Activated CD4-positive, alpha-beta T cell treated with anti-CD3 and anti-CD28 coated beads, Interleukin-2, Interleukin-4, amounts not matched to agents 100 ng/mL and 50 ng/mL, durations not matched to agents 16 hours and 8 hours (primary cell): ENCODE measurements around the gene OSBPL5.
"Not testable (repeated sequence)": the region's sequence is repeated elsewhere in the genome, so short reads cannot be mapped to it uniquely, and the experiment has no call there.

Experiments used
- DNase-seq: peaks from one replicate; pipeline ENCODE4 v3.0.0-alpha.2; 2020; ENCODE audit warnings: low spot score

The OSBPL5 gene

GRCh38 chr11:3180869-3181268 lies 15.8 kb upstream of the OSBPL5 start:
- DNase-seq = no peak

- DNase-seq = no peak
These were observed 13.2 kb upstream of the OSBPL5 start for GRCh38 chr11:3178349-3178748.

DNA sequence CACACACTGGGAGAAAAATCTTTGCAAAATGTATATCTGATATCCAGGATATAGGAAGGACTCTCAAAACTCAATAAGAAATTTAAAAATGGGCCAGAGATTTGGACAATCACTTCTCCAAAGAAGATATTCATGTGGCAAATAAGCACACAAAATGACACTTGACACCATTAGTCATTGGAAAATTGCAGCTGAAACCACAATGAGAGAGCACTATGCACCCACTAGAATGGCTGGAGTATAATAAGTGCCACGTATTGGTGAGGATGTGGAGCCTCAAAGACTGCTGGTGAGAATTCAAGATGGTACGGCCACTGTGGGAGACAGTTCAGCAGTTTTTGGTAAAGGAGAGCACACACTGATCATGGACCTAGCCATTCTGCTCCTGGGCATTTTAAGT lies 12.8 kb upstream of the OSBPL5 start:
- no peak for DNase-seq

DNA sequence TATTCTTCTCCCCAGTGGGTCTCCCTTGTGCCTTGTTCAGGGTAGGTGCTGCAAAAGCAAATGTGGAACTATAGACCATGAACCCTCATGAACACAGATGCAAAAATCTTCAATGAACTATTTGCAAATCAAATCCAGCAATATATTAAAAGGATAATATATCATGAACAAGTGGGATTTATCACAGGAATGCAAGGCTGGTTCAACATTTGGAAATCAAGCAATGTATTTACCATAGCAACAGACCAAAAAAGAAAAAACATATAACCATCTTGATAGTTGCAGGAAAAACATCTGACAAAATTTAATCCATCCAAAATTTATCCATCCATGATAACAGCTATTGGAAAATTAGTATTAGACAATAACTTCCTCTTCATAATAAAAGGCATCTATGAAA lies 11.4 kb upstream of the OSBPL5 start:
- DNase-seq = no peak

GRCh38 chr11:3175194-3175593 lies 10.1 kb upstream of the OSBPL5 start:
- DNase-seq = no peak

- DNase-seq = no peak
These were observed 9.3 kb upstream of the OSBPL5 start for GRCh38 chr11:3174387-3174786.

DNA sequence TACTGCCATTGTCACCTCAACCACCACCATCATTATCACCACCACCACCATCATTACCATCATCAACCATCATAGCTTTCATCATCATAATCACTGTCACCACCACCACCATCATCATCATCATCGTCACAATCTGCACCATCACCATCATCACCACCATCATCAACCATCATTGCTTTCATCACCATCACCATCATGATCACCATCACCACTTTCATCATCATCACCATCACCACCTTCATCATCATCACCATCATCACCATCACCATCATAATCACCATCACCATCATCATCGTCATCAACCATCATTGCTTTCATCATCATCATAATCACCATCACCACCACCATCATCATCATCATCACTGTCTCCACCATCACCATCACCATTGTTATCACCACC lies 8.7 kb upstream of the OSBPL5 start:
- DNase-seq = no peak

DNA sequence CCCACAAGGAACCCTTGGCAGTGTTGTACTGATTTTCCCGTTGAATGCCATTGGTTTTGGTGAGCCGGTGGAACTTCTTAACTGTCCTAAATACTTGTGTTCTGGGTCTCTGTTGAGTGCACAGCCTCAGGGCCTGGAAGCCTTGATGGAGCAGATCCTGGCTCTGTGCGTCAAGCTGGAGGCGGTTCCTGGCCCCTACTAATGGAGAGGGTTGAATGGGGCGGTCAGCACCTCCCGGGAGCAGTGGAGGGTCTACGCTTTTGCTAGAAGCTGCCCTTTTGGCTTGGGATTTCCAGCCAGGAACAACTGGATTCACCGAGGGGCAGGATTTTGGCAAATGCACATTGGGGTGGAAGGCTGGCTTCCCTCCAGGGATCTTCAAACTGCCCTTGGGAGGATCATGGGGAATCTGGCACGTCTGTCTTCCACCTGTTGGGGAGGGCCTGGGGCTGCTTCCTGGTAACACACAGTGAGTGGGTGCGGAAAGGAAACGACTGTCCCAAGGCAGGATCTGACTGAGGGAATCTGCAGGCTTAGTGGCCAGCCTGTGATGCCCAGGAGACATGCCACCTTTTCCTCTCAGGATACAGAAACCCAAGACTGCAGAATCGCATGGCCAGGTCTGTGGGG lies 6.9 kb upstream of the OSBPL5 start:
- no peak for DNase-seq

DNA sequence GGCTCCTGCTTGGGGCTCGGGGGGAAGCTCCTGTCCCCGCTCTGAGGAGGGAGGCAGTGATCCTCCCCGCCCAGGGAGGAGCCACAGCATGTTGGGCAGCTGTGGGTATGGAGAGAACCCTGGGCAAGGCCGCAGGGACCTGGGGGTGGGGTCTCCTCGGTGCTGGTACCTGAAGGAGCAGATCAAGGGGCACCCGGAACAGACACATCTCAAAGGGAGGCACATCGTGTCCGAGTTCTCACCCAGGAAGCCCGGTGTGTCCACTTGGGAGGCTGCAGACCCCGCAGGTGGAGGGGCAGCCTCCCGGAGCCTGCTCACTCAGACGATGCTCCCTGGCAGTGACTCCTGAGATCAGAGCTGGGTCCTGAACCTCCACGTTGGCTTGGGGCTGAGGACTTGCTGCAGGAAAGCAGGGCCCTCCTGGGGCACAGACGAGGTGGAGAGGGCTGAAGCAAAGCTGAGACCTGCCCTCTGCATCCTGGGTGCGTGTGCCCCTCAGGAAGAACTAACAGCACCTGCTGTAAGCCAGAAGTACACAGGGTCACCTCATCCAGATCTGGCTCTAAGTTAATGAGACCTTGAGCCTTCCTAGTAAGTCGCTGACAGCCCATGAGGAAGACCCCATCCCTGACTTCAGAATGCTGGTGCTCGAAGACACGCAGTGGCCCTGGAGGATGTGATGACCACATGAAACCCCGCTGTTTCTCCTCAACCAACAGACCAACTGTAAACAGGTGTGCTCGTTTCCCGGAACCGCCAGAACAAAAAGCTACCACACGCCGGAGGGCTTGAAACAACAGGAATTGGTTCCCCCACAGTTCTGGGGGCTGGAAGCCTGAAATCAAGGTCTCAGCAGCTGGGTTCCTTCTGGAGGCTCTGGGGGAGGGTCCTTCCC lies 5.9 kb upstream of the OSBPL5 start:
- no peak for DNase-seq

GRCh38 chr11:3170044-3170755 lies 5.1 kb upstream of the OSBPL5 start:
- DNase-seq = no peak

DNA sequence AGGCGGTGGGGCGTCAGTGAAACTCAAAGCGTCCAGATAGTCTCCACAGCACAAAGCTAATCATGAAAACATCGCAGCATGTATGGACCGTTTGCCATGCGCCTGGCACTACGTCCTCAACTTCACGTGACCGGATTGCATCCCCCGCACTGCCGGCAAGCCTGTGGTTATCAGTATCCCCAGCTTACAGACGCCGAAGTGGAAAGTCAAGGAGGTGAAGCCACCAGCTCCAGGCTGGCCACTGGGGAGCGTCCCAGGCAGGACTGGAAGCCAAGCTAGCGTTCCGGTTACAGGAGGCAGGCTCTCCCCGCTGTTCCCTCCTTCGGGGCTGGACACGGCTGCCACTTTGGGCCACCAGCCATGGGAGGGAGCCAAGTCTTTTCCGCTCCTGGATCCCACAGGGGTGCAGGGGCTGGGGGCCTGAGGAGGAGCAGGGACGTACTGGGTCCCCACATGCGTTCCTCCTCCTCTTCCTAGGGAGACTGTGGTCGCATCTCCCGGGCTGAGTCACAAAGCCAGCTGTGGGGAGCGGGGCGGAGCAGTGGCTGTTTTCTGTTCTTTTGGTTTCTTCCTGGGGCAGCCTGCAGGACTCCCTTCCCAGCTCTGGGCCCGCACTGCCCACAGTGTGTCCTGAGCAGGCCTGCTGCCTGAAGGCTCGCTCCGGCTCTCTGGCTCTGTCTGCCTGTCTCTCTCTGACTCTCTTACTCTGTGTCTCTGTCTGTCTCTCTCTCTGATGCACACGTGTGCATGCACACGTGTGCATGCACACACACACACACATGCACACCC lies 4.3 kb upstream of the OSBPL5 start:
- DNase-seq = no peak

GRCh38 chr11:3168742-3169254 lies 3.7 kb upstream of the OSBPL5 start:
- not testable (repeated sequence) for DNase-seq

DNA sequence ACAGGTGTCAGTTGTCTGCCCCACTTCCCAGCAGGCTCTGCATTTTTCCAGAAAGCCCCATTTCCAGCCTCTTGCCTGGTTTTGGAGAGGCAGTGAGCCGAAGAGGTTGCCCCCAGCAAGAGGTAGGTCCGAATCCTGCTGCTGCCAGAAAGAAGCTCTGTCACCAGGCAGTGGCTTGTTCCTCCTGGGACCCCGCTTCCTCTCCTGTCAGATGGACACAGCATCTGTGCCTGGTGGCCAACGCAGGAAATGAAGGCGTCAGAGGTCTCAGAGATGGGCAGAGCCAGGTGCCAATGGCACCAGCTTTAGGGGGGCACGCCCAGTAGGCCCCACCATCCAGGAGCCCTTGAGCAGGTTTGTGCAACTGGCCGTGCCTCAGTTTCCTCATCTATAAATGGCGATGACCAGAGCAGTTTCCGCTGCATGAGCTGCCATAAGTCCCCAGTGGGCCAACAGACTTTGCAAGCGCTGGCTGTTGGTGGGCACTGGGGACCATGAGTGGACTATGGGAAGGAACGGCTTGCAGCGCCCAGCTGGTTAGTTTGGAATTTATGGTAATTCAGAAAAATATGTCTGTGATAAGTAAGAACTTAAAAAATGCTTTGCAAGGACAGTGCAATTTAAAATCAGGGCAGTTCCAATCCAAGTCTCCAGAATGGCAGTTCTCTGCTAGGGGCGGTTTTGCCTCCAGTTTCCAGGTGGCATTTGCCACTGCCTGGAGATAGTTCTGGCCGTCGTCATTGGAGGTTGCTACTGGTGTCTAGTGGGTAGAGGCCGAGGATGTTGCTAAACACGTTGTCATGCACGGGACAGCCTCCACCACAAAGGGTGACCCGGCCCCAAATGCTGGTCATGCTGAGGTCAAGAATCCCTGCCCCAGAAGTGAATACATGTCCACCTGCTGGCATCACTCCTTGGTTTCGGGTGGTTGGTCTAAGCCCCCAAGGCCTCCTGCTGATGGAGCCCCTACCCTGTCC lies 2.3 kb upstream of the OSBPL5 start:
- DNase-seq = no peak

DNA sequence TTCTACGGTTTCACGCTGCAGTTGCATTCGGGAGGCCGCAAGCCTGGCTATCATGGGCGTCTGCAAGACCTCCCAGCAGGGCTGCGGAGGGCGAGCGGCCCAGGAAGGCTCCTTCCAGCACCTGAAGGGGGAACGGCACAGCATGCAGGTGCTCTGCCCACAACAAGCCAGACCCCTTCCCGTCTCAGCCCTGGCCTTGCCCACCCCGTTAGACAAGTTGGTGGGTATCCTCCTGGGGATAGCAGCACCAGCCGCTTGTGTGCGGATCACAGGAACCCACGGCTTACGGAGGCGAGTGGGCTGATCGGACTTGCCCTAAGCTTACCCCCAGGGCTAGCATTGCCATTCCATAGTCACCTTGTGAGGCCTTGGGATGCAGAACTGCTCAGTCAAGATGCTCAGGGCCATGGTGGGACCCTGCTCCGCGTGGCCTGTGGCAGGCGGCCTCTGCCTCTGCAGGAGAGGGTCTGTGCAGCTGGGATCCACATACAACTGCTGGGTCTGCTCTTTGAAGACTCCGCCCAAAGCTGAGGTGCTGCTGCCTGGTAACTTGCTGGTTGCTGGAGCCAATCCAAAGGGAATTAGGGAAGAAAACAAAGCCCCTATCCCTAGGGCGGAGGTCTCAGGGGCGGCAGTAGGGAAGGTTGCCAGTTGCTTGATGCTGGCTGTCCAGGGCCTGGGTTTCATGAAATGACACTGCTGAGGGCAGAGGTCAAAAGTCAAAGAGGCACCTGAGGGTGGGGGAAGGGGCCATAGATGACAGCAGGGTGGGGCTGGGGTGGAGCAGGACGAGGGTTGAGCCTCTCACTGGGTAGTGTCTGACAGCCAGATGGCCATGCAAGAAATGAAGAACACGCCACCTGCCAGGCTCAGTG lies 1.4 kb upstream of the OSBPL5 start:
- DNase-seq = no peak

GRCh38 chr11:3165916-3166267 lies 782 bp upstream of the OSBPL5 start:
- DNase-seq = no peak

DNA sequence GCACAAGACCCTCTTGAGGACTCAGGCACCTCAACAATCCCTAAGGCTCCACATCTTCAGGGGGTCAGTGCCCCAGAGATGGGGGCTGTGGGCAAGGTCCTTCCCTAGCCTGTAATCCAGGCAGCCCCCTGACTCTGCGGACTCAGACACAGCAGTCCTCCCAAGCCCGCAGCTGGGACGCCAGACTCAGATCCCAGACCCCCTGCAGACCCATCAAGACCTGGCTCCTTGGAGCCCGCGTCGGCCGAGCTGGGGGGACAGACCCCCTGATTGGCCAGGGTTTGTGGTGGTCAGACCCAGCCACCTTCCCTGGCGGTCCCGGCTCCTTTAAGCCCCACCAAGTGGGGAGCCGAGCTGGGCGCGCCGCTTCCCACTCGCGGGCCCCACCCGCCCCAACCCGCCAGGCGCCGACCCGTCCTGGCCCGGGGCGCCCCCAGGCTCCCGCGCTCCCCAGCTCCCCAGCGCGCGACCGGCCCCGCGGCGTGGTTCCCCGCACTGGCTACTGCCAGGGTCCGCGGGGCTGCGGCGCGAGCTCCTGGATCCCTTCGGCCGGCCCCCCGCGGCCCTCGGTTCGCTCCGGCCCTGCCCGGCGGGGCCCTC lies 458 bp downstream of the OSBPL5 start:
- DNase-seq = no peak

- DNase-seq = no peak
These were observed 965 bp downstream of the OSBPL5 start for GRCh38 chr11:3164138-3164551.

DNA sequence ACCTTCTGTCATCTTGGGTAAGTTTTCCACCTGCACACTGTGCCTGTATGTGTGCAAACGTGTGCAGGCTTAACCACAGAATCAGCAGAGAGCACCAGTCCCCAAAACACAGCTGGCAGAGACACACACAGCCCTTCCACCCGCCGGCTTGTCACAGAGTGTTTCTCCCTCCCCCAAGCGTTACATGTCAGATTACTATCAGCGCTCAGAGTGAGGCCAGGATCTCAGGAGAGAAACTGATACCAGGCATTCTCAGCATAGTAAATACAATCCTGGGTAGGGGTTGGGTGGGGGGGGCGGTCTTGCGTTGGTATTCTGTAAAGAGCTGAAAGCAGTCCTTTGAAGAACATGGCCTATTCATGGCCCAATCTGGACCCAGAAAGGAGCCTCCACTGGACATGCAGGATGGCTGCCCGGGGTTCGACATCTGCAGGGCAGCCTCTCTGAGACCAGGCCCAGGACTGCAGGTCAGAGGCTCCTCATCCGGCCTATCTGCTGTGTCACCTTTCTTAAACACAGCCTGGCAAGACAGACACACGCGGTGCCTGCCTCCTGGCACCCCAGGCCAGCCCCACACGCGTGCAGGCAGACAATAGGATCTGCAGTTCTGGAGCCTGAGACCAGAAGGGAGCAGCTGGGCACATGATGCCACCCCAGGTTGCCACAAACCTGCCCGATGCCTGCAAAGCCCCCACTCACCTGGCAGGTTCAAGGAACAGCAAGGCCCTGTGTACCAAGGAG lies 1.7 kb downstream of the OSBPL5 start:
- DNase-seq = no peak
